Limb (tissue), 2 donors: ENCODE measurements around the gene DHRS7.

Source experiments
- DNase-seq, 2 donors: peaks; one replicate each; pipeline ENCODE4 v3.0.0-alpha.2; 2016; ENCODE audit errors: extremely low spot score in 2 of 2

The DHRS7 gene

DNA sequence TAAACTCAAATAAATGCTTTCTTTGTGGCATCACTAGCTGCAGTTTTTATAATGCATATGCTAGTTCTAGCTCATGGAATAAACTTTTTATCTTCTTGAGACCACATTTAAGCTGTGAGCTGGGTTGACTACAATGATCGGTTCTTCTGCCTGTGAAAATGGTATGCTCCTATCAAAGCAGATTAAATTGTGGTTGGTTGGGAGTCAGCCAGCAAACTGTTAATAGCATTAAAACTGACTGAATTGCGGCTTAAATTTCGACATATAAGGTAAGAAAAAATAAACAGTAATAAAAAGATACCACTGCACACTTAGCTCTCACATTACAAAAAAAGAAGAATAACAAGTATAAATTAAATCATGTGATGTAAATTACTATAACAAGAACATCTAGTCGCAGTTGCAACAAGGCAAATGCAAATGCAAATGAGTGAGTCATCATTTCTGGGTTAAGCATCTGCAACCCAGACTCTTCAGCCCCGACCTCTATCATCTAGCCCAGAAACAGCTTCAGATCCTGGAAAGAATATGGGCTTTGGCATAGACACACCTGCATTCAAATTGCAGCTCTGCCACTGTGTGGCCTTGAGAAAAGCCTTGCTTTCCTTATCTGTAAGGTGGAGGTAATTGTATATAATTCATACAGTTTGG, 19.8 kb upstream of the DHRS7 start:
- no peak for DNase-seq

DNA sequence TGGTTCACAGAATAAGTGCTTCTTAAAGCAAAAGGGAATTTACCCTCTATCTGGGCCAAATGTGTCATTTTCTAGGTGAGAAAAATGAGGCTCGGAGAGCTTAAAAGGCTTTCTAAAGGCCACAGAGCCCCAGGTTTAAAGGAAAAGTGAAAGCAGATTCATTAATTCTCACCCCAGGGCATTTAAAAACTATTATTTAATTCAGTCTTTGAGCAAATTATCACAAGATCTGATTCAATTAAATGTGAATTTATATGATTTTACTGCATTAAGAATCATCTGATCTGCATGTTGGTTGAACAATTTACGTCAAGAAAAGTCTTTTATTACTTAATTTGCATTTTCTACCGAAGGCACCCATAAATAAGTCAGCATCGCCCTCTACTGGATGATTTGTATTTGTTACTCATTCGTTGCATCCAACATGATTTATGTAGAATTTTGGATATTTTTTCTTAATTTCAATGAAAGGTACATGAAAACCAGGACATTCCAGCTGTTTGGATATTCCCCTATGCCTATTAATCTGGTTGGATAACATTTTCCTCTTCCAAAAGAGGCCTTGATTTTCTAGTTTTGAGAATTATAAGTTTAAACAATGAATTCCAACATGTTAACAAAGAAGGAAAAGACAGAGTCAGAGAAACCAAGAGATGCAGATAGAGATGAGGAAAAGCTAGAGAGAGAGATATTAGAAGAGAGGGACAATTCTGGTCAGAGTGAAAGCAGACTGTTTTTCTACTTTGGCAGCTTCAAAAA, 19.1 kb upstream of the DHRS7 start:
- peak in 1 of 2 donors; percentile 86 for DNase-seq

GRCh38 chr14:60183741-60184140, 18.5 kb upstream of the DHRS7 start:
- DNase-seq, result no peak

GRCh38 chr14:60183138-60183537, 17.9 kb upstream of the DHRS7 start:
- no peak for DNase-seq

DNA sequence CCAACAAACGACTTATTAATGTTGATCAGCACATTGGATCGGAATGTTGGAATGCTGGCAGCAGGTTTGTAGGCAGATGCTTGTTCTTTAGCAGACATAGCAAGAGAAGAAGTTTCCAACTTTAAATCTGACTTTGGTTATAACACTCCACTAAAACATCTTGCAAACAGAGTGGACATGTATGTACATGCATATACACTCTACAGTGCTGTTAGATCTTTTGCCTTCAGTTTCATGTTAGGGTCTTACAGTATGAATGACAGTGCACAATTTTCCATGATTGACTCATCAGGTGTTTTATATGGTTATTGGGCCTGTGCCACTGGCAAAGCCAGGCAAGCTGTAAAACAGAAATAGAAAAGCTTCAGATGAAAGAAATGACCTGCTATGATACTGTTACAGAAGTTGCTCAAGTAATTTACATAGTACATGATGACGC, 14.3 kb upstream of the DHRS7 start:
- peak in 1 of 2 donors; percentile 13 for DNase-seq

GRCh38 chr14:60178820-60179219, 13.6 kb upstream of the DHRS7 start:
- no peak for DNase-seq

GRCh38 chr14:60178164-60178563, 13.0 kb upstream of the DHRS7 start:
- DNase-seq, result no peak

GRCh38 chr14:60175255-60175902, 10.2 kb upstream of the DHRS7 start:
- DNase-seq, result no peak

GRCh38 chr14:60174352-60175254, 9.4 kb upstream of the DHRS7 start:
- no peak for DNase-seq

GRCh38 chr14:60171690-60172089, 6.5 kb upstream of the DHRS7 start:
- DNase-seq, result no peak

DNA sequence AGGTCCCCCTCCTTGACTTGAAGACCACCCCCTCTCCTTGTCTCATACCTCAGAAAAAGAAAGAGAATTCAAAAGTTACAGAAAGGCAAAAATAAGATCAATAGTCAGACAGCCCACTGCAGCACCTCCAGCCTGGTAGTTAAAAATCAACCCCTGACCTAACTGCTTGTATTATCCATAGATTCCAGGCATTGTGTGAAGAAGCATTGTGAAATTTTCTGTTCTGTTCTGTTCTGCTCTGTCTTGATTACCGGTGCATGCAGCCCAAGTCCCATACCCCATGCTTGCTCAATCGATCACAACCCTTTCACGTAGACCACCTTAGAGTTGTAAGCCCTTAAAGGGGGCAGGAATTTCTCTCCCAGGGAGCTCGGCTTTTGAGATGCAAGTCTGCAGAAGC, 5.8 kb upstream of the DHRS7 start:
- no peak for DNase-seq

DNA sequence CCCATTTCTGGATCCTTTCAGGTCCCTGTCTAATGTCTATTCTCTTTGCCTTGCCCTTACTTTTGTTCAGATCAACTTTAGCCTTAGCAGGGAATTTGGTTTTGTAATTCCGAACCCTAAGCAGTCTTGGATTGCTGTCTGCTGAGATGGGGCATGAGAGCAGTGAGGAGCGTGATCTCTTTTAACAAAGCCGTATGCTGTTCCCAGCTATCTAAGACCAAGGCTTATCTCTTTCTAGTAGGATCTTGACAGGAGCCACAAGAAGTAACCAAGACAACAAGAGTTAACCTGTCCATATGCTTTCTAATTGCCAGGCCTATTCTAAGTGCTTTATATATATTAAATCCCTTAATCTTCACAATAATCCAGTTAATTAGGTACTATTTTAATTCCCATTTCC, 4.5 kb upstream of the DHRS7 start:
- no peak for DNase-seq

- DNase-seq, result no peak
Measured at GRCh38 chr14:60166142-60166541, 944 bp upstream of the DHRS7 start.

- DNase-seq, result no peak
Measured at GRCh38 chr14:60165547-60165876, 314 bp upstream of the DHRS7 start.

DNA sequence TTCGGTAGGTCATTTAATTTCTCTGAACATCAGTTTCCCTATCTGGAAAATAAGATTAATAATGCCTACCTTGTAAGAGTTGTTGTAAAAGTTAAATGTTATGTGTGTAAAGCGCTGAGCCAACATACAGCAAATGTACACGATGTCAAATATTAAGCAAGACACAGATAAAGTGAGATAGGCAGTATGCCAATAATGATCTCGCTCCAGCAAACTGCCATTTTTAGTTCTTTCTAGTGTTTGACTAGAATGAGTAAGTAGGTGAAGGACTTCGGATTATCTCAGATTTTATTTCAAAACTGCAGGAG, 840 bp downstream of the DHRS7 start:
- DNase-seq, result no peak

- no peak for DNase-seq
Measured at GRCh38 chr14:60163693-60164092, 1.5 kb downstream of the DHRS7 start.

GRCh38 chr14:60161196-60162107, 3.7 kb downstream of the DHRS7 start:
- no peak for DNase-seq

- no peak for DNase-seq
Measured at GRCh38 chr14:60160422-60160821, 4.8 kb downstream of the DHRS7 start.

DNA sequence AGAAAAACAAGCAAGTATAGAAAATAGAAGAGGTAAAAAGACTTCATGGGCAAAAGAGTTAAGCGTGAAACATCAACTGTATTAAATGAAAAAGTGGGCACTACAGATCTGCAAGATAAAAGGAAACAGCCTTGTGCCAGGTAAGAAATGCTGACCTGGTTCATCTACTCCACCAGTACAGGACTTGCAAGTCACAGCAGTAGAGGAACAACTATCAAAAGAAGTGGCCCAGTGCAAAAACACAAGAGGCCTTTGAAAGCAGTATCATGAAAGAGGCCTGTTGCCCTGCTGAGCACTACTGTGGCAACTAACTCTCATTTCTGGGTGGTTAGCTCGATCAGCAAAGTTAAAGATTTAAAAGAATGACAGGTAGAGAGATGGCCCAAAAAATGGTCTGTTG, 10.5 kb downstream of the DHRS7 start:
- DNase-seq, result no peak

DNA sequence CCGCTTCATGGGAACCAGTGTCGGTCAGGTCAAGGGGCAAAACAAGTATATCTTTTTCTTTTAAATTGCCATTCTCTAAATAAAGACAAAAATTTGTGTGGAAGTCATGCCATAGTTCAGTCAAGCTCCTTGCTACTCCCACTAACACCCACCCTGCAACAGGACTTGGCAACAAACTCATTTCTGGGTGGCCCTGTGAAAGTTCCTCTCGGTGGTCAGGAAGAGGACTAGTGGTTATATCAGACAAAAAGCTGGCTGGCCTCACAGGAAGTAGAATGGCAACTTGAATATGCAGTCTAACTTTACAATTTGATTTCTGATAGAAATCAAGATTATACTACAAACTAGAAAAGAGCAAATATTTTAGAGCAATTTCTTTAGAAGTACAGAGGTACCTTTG, 11.2 kb downstream of the DHRS7 start:
- no peak for DNase-seq

- DNase-seq, result no peak
Measured at GRCh38 chr14:60151715-60152114, 13.5 kb downstream of the DHRS7 start.
